Measurements from ENCODE around the gene DPEP1.

DNA sequence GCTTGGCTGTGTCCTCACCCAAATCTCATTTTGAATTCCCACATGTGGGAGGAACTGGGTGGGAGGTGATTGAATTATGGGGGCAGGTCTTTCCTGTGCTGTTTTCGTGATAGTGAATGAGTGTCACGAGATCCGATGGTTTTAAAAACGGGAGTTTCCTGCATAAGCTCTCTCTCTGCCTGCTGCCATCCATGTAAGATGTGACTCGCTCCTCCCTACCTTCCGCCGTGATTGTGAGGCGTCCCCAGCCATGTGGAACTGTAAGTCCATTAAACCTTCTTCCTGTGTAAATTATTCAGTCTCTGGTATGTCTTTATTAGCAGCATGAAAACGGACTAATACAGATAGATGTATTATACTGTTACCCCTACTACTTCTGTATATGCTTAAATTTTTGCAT lies 47.8 kb downstream of the DPEP1 start:
- TF ChIP-seq ZNF274 (IDR thresholded peaks at IDR 0.05; ENCODE audit: low read depth, low read length) (no peak), EZH2 (IDR thresholded peaks at IDR 0.05) (no peak)
- TF ChIP-seq, protein P1, sequence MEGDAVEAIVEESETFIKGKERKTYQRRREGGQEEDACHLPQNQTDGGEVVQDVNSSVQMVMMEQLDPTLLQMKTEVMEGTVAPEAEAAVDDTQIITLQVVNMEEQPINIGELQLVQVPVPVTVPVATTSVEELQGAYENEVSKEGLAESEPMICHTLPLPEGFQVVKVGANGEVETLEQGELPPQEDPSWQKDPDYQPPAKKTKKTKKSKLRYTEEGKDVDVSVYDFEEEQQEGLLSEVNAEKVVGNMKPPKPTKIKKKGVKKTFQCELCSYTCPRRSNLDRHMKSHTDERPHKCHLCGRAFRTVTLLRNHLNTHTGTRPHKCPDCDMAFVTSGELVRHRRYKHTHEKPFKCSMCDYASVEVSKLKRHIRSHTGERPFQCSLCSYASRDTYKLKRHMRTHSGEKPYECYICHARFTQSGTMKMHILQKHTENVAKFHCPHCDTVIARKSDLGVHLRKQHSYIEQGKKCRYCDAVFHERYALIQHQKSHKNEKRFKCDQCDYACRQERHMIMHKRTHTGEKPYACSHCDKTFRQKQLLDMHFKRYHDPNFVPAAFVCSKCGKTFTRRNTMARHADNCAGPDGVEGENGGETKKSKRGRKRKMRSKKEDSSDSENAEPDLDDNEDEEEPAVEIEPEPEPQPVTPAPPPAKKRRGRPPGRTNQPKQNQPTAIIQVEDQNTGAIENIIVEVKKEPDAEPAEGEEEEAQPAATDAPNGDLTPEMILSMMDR (IDR thresholded peaks at IDR 0.05 in 2 of 3, conservative IDR thresholded peaks at IDR 0.05 in 1 of 3; ENCODE audit: borderline replicate concordance in 1 of 3, insufficient read depth in 1 of 3, low read depth in 2 of 3, low read length in 2 of 3), result no peak
